Activated CD4-positive, CD25-positive, alpha-beta regulatory T cell (primary cell): ENCODE measurements around the gene PUS3.

ENCODE experiments used
- DNase-seq, 4 experiments: peaks; one replicate each; lab custom pipeline; 2025; lab: John Stamatoyannopoulos, UW

The PUS3 gene

DNA sequence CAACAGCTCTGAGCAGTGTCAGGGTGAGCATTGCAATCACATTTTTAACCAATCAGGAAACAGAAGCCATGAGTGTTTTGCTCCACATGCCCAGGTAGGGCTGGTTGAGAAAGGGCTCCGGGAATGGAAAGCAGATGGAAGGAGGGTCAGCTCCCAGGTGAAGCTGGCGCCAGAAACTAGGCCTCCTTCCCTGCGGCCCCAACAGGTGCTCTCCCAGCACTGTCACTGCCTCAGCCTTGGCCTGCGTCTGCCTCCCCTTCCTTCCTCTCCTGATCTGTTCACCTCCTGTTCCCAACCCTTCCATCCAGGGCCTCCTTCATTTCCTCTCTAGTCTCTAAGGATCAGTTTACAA is 38.2 kb upstream of the PUS3 start:
- DNase-seq, result no peak

DNA sequence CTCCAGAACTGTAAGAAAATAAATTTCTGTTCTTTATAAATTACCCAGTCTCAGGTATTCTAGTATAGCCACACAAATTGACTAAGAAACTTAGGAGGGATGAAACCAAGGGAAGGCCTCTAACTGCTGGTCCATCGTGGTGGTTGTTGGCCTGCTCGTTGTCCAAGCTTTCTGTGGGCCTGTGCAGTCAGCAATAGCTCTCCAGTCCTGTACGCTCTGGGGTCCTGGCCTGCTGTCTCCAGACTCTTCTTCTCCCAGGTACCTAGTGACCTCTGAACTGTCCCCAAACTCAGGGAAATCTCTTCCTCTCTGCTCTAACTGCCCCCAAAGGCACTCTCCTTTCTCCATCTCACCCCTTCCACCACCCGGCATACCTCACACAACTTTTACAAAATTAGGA is 37.1 kb upstream of the PUS3 start:
- DNase-seq, result no peak

DNA sequence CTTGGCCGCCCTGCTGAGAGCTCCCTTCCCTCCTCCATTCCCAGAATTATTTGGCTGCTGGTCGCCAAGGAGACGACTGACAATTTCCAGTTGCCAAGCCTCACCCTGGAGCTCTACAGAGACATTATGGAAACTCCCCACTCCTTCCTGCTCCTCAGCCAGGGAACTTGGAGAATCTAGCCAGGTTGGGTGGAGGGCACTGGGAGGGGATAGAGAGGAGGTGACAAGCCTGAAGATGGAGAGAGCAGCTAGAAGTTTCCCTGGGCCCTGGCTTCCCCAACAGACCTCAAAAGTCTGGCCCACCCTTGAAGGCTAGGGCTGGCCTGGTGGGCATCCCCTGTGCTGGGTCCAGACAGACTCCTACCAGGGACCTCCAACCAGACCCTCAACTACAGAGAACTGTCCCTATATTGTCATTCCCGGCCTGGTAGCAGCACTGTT is 36.1 kb upstream of the PUS3 start:
- no peak for DNase-seq

DNA sequence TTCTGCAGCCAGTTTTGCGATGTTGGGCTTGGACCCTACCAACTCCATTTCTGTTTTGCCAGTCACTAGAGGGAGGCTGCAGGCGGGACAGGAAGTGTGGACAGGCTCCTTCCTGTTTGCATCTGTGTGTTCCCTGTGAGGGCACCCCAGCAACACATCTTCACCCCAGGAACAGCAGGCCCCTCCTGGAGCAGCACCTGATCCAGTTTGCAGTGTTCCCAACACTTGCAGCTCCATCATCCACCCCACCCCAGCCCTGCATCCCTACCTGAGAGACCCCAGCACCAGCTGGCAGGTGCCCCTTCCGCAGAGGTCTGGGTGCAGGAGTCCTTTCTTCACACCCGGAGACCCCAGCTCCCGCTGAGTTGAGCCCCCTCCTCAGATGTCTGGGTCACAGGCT is 35.4 kb upstream of the PUS3 start:
- no peak for DNase-seq

DNA sequence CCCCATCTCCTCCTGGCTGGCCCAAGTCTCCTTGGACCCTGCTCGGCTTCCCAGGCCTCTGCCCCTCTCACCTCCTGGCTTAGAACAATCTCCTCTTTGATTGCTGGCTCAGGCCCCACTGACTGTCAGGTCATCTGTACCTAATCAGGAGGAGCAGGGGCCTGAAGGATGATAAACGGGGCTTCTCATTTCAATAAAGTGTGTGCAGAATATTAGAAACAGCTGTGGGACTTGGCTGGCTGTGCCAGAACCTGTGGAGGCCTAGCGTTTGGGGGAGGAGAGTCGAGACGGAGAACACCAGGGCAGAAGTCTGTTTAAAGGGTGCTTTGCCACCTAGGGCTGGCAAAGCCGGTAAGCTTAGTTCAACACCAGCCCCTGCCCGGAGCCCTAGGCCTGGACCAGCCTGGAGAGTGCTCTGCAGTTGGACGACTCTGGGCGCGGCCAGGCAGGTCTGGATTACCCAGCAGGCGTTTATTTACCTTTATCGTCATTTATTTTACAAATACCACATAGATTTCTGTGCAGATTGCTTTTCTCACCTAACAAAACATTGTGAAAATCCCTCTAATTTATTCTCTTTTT is 32.7 kb upstream of the PUS3 start:
- no peak for DNase-seq

DNA sequence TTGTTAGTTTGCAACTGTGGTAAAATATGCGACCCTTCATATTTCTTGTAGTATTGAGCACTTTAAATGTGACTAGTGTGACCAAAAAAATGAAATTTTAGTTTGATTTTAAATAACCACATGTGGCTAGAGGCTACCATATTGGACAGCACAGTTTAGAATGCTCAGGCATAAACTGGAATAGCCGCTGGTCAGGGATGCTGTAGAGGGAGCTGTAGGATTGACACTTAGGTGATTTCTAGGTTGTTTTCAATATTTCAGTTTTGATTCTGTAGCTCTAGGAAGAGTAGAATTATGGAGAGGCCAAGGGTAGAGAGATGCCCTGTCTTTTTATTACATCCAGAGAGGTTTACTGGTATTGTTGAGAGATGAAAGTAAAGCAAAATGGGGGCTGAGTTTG is 32.0 kb upstream of the PUS3 start:
- DNase-seq, result no peak

DNA sequence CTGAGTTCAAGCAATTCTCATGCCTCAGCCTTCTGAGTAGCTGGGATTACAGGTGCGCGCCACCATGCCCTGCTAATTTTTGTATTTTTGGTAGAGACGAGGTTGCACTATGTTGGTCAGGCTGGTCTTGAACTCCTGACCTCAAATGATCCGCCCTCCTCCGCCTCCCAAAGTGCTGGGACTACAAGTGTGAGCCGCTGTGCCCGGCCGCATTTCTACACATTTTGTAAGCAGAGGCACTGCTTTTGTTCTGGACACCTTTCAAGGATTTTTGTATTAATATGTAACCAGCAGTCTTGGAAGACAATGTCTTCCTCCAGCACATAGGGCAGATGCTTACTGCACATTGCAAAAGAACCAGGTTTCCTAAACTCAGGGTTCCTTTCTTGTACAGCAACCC is 31.5 kb upstream of the PUS3 start:
- DNase-seq, result no peak

DNA sequence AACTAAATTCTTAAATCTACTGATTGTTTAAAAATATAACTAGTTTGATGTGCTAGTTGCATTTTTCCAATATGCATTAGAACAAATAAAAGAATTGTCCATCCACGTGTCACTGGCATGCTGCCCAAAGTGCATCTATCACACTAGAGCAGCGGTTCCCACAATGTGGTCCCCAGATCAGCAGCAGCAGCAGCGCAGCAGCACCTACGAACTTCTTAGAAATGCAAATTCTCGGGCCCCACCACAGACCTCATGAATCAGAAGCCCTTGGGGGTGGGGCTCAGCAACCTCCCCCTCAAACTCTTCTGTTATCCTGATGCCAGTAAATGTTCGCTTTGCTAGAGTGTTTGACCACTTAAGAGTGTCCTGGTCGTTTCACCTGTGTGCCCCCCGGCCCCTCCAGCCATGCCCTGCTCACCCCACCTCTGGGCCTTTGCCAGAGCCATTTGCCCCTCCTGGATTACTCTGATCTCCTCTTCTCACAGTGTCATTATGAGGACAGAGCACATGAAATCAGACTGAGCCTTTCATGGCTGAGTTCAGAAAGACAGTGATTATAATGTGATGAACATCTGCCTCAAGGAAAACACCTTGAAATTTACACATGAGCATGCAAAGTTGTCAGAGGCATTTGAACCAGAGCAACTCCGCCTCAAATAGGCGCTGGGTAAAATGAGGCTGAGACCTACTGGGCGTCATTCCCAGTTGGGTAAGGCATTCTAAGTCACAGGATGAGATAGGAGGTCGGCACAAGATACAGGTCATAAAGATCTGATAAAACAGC is 30.2 kb upstream of the PUS3 start:
- no peak for DNase-seq

DNA sequence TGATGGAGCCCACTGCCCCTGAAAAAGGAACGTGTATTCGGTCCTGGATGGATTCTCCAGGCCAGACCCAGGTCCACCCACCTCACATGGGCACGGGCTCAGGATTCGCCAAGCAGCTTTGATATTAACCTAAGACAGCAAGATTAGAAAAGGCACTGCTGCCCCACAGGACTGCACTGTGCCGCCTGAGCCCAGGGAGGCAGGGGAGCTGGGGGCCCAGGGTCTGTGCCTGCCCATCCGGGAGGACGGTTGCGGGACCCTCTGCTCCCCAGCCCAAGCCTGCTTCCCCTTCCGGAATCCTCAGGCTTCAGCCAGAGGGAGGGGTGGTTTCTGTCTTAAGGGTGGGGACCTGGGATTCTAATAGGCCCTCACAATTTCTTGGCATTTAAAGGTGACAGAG is 29.3 kb upstream of the PUS3 start:
- no peak for DNase-seq

DNA sequence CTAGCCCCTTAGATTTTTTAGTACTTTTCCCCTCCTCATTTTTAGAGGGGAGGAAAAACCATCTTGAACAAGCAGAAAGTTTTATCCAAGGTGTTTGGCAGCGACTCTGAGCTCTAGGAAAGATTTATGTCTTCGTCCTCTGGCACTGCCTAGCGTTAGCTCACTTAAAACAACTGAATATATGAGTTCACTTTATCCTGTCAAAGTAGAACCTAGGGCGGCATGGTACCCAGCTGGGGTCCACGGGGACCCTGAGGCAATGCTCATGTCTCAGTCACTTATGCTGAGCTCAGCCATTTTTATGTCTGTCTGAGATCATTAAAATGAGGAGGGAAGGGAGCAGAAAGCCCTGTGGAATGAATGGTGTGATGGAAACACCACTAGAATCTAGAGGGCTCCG is 28.7 kb upstream of the PUS3 start:
- no peak for DNase-seq

DNA sequence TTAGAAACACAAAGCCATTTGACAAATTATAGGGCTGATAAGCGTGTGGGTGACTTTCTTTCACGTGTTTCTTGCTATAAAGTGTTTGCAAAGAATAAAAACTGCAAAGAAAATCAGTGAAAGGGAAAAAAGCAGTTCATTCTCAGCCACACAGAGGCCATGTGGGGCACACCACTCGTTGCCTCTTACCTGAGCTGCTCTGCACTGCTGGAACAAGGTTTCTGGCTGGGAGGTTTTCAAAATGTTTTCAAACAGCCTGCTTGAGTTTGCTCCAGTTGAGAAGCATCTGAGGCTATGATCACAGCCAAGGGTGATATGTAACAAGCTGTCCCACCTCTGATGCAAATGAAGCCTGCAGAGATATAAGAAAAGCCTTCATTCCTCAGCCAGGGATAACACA is 28.1 kb upstream of the PUS3 start:
- DNase-seq, result no peak

DNA sequence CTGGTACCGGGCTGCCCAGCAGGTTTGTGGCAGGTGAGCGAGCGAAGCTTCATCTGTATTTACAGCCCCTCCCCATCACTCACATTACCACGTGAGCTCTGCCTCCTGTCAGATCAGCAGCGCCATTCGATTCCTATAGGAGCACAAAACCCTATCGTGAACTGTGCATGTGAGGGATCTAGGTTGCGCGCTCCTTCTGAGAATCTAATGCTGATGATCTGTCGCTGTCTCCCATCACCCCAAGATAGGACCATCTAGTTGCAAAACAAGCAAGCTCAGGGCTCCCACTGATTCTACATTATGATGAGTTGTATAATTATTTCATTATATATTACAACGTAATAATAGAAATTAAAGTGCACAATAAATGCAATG is 27.1 kb upstream of the PUS3 start:
- DNase-seq, result no peak

DNA sequence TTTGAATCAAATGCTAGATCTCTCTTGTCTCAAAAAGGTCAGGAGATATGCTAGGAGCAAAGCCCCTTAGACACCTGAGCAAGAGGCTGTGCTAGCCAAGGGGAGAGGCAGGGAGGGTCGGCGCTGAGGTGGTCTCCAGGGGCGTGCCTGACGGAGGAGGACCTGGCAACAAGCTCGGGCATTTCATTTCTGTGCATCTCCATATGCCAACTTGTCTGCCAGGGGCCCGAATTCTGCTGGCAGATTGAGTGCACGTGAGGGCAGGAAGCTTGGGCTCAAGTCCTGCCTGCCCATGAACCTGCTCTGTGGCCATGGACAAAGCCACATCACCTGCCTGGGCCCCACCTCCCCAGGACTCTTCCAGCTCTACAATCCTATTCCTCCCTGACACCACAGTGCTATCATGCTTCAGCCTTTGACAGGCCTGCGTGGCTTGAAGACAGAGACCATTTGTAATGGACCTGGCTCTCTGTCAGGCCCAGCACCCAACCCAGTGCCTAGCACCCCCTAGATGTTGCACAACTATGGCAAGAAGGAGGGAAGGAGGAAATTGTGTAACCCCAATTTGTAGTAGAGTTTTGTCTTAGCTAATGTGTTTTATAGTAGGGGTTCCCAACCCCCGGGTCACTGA is 26.6 kb upstream of the PUS3 start:
- DNase-seq, result no peak

DNA sequence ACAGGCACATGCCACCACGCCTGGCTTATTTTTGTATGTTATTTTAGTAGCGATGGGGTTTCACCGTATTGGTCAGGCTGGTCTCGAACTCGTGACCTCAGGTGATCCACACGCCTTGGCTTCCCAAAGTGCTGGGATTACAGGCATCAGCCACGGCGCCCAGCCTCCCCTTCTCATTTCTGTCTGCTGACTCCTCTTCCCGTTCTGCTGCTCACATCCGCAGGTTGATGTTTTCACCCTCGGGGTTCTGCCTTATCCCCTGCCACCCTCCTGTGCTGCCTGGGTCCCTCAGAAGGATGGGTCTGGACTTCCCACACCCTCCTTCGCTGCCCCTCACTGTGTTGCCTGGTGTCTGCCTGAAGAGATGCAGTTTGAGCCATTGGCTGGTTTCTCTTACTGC is 23.7 kb upstream of the PUS3 start:
- DNase-seq, result no peak

DNA sequence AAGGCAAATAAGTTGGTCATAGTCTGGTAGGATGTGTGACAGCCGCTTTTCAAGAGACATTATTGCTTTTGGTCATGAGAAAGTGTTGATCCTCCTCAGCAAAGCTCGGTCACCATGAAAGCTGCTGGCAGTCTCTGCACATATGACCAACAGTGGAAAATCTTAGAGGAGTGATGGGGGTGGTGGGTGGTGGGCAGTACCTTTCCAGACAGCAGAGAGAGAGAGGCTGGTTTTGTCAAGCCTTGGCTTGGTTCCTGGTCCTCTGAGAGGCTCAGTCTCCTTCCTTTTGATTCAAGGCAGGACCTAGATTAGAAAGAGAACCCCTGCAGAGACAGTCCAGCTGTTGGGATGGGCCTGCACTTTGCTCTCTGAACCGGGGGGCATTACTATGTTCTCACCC is 22.8 kb upstream of the PUS3 start:
- DNase-seq, result no peak

DNA sequence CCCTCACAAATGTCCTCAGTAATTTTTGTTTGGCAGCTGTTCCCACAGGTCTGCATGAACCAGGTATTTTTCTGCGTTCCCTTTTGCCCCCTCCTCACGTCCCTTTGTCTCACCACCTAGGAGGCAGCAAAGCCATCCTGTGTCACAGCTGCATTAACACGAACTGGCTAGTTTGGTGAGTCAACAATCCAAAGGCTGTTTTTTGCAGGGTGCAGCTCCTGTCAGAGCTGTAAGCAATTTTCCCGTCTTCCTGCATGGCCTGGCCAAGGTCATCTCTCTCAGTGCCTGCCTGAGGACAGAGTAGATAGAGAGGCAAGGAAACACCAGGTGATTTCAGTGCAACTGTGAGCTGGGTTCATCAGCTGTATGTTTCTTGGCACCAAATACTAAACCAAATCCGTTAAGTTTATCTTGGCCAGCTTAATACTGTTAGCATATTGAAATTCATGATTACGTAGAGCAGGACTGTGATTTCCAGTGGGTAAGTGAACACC is 22.3 kb upstream of the PUS3 start:
- DNase-seq, result no peak

DNA sequence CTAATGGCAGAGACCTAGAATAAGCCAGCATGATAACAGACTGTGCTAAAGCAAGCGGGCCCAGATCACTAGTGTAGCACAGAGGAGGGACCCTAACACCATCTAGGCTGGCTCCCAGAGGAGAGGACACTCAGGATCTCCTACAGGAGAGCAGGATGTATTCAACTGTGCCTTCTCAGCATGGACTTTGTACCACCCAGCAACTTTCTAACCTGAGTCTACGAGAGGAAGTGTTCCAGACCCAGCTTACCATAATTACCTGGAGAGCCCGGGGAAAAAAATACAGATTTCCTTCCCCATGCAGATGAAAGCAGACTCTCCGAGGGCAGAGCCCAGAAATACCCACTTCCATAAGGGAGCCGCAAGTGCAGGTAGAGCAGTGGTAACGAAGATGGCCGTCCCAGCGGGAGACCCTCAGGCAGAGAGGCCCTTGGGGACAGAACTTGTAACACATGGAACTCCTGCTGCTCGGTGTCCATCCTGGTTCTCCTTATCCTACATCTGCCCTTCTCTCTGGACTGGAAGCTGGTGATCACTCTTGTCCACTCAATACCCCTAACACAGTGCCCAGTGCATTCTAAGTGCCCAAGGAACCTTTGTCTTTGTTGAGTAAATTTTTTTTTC is 21.5 kb upstream of the PUS3 start:
- DNase-seq, result no peak

DNA sequence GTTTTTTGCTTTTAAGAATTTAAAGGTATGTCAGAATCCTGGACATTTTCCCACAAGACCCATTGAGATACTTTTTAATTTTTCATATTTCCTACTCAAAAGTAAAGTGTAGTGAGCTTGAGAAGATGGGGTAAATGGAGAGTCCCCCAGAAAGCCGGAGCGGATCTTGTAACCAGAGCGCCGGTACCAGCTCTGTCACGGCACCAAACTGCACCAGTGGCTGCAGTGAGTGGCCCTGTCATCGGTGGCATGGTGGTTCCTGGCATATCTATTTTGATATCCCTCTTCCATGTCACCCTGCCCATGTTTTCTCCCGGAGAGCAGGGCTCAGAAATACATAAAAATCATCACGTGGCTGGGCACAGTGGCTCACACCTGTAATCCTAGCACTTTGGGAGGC is 20.6 kb upstream of the PUS3 start:
- DNase-seq, result no peak

DNA sequence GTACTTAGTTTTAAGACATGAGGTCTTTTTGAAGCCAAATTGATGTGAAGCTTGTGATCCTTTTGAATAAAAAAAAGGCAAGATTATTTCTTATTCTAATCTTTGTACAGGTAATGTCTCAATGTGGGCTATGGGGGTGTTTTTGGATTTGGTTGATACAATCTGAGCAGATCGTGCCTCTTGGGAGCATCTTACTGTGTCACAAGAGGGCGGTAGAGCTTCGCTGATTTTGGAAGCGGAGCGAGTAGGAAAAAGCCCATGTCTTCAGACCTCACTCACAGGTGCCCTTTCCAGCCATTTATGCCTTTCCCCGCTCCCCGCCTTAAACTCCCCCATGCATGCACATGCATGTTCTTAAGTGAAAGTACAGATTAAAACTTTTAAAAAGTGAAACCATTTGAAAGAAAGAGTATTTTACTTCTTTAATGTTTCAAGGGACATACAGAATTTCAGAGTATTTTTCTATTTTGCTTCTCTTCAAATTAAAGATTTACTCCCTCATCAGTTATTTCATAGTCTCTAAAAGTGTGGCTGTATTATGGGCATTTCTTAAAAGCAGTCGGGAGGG is 20.1 kb upstream of the PUS3 start:
- peak in 2 of 4 experiments; percentile 10 to 13 for DNase-seq

DNA sequence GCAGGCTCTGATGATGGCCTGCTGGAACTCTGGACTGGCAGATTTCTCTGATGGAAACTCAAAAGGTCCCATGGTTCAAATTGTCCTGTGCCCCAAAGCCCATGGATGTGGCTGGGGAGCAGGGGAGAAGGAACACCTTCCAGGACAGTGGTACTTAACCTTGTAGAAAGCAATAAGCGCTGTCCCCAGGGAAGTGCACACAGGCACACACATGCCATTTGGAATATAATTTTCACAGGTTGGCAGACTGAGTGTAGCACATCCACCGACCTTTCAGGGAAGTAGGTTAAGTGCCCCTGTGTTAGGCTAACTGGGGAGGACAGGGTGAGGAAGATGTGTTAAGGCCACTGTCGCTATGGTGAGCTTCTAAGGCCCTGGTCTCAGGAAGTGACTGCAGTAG is 19.1 kb upstream of the PUS3 start:
- DNase-seq, result no peak

DNA sequence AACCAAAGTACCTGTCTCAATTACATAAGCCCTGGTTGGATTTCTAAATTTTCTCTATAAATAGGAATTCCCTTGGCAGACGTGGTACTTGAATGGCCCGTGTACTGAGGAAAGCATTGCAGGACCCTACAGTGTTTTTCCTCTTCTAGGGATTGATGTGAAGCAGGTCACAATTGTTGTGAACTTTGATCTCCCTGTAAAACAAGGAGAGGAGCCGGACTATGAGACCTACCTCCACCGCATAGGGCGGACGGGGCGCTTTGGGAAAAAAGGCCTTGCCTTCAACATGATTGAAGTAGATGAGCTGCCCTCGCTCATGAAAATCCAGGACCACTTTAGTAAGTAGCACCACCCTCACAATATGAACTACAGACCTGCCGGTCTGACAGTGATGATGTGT is 18.0 kb upstream of the PUS3 start:
- DNase-seq, result no peak

DNA sequence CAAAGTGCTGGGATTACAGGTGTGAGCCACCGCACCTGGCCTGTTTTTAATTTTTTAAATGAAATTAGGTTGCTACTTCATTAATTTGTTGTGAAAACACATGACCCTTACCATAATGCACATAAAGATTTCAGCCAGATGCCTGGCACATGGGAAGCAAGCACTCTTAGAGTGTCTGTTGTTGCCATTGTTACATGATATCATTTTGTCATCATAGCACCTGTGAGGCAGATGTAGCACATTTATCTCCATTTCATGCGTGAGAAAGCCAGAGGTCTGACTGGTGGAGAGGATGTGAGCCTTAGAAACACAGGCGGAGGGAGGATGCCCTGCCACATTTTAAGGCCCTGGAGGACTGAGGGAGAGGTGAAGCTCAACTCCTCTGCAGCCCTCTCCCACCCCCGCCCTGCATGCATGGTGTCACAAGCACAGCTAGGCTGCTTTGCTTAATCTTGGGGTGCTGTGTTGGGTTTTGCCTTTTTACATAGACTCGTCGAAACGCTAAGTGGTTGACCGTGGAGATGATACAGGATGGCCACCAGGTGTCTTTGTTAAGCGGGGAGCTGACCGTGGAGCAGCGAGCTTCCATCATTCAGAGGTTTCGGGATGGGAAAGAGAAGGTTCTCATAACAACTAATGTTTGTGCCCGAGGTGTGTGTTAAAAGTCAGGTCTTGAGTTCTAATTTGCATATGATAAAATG is 15.3 kb upstream of the PUS3 start:
- DNase-seq, result no peak
